GM06990 (cell line): ENCODE measurements around the gene WDHD1.

ENCODE experiments used
- DNase-seq: peaks from one replicate; pipeline ENCODE4 v3.0.0-alpha.2; 2011; ENCODE audit not compliant: insufficient read length; ENCODE audit errors: extremely low read depth
- H3K27me3 ChIP-seq: replicated peaks from 2 replicates; pipeline ENCODE4 v1.6.0; 2011; ENCODE audit warnings: low read length; ENCODE audit not compliant: control insufficient read depth, insufficient read depth
- H3K36me3 ChIP-seq: 2 replicates; pipeline ENCODE4 v1.5.1; 2011; ENCODE audit warnings: low read length; ENCODE audit not compliant: control insufficient read depth, insufficient read depth
- H3K4me3 ChIP-seq: replicated peaks from 2 replicates; pipeline ENCODE4 v1.5.1; 2011; ENCODE audit warnings: low read depth, mild to moderate bottlenecking, control low read depth, low read length
- TF ChIP-seq, protein P1 (sequence below): IDR thresholded peaks from 2 replicates; pipeline ENCODE4 v1.5.1; 2011; ENCODE audit warnings: low read length, control low read depth, mild to moderate bottlenecking, inconsistent platforms; ENCODE audit not compliant: insufficient read depth, poor library complexity, severe bottlenecking

The WDHD1 gene

DNA sequence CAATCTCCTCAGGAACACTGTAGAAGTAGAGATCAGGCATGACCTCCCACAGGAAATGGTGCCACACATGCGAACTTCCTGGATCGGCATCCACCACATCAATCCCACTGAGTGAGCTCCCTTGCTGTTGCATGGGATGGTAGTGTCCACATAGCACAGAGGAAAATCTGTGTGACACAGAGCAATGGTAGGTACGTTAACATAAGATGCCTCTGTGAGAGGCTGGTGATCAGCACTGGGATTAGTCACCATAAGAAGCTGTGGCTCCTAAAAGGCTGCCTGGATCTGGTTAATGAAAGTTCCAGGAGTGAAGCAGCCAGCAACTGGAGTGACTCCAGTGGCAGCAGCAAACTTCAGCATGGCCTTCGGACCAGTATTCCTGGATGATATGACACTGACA is 21.8 kb downstream of the WDHD1 start:
- TF ChIP-seq, protein P1, sequence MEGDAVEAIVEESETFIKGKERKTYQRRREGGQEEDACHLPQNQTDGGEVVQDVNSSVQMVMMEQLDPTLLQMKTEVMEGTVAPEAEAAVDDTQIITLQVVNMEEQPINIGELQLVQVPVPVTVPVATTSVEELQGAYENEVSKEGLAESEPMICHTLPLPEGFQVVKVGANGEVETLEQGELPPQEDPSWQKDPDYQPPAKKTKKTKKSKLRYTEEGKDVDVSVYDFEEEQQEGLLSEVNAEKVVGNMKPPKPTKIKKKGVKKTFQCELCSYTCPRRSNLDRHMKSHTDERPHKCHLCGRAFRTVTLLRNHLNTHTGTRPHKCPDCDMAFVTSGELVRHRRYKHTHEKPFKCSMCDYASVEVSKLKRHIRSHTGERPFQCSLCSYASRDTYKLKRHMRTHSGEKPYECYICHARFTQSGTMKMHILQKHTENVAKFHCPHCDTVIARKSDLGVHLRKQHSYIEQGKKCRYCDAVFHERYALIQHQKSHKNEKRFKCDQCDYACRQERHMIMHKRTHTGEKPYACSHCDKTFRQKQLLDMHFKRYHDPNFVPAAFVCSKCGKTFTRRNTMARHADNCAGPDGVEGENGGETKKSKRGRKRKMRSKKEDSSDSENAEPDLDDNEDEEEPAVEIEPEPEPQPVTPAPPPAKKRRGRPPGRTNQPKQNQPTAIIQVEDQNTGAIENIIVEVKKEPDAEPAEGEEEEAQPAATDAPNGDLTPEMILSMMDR, result no peak
- Histone ChIP-seq H3K4me3 (no peak overlapping the region), H3K36me3 (peaks cover 9% of the 10 kb centered on the region), H3K27me3 (no peaks in the 10 kb centered on the region)
- DNase-seq, result no peak

DNA sequence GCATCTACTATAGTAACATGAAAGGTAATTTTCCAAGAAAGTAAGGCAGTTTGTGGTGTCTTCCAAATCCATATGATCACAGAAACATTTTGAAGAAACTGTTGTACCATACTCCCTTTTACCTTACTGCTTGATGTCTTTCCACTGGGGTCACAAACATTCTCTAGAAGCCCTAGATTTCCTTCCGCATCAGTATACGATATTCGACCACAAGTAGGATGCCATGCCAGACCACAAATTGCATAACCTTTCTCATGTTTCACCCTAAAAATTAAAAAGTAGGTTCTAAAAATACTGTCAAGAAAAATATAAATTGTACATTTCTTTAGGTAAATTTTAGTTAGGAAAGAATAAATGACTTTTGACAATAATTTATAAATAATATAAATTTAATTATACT is 26.5 kb downstream of the WDHD1 start:
- Histone ChIP-seq H3K36me3 (peaks cover 9% of the 10 kb centered on the region), H3K27me3 (no peaks in the 10 kb centered on the region), H3K4me3 (no peak overlapping the region)
- TF ChIP-seq, protein P1, result no peak
- DNase-seq, result no peak

DNA sequence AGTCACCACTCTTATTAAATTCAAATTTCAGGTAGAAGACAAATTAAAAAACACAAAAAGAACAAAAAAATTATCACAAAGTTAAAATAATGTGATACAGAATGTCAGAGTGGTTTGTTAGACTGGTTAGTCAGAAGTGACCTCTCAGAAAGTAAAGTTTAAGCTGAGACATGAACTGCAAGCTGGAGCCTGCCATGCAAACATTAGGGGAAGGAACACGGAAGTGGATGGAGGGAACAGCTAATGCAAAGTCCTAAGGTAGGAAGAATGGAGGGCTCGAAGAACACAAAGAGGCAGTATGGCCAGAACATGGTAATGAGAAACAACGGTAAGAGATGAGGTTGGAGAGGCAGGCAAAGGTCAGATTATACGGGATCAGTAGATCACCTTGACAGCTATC is 41.7 kb downstream of the WDHD1 start:
- no peak overlapping the region for H3K4me3 ChIP-seq
- TF ChIP-seq, protein P1, result no peak
- no peak for DNase-seq
- H3K27me3 ChIP-seq, result no peaks in the 10 kb centered on the region
- no peaks in the 10 kb centered on the region; the same call in 1 of the 2 replicates for H3K36me3 ChIP-seq

DNA sequence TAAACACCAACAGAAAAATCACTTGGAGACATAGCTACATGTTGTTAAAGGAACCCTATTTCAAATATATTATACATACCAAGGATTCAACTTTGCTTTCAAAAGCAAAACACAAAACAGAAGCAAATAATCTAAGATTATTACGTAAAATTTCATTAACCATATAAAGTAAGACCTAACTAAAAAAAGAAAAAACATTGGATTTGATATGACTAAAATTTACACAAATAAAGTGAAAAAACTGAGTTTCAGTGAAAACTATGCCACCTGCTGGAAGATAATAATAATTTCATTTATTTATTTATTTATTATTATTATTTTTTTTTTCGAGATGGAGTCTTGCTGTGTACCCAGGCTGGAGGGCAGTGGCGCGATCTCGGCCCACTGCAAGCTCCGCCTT is 45.2 kb downstream of the WDHD1 start:
- Histone ChIP-seq H3K27me3 (no peaks in the 10 kb centered on the region), H3K36me3 (no peaks in the 10 kb centered on the region; the same call in 1 of the 2 replicates), H3K4me3 (no peak overlapping the region)
- no peak for DNase-seq
- TF ChIP-seq, protein P1, result no peak

DNA sequence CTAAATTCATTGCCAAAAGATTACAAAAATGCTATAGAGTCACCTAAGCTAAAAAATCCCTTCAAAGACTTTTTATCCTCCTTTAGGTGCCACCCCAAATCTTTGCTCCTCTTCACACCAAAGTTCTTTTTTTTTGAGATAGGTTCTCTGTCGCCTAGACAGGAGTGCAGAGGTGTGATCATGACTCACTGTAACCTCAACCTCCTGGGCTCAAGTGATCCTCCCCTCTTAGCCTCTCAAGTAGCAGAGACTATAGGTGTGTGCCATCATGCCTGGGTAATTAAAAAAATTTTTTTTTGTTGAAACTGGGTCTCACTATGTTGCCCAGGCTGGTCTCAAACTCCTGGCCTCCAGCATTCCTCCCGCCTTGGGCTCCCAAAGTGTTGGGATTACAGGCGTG is 47.9 kb downstream of the WDHD1 start:
- Histone ChIP-seq H3K36me3 (no peaks in the 10 kb centered on the region; the same call in none of the 2 replicates), H3K27me3 (no peaks in the 10 kb centered on the region), H3K4me3 (no peak overlapping the region)
- DNase-seq, result no peak
- TF ChIP-seq, protein P1, result no peak

DNA sequence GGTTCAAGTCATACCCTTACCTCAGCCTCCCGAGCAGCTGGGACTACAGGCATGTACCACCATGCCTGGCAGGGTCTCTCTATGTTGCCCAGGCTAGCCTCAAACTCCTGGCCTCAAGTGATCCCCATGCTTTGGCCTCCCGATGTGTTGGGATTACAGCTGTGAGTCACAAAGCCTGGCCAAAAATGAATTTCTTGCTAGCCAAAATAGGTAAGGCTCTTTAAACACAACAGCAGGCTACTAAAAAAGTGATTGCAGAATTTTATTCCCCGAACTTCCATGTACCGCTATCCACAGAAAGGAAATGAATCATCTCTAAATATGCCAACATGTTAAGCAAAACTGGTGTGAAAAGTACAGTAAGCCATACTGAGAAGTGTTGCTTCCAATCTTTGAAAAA is 50.6 kb downstream of the WDHD1 start:
- H3K4me3 ChIP-seq, result no peak overlapping the region
- no peaks in the 10 kb centered on the region for H3K27me3 ChIP-seq
- DNase-seq, result no peak
- H3K36me3 ChIP-seq, result no peaks in the 10 kb centered on the region; the same call in none of the 2 replicates
- TF ChIP-seq, protein P1, result no peak
